Osteoblast (primary cell): ENCODE results near the gene RFC4. TPM values are rescaled to one million over a fixed set of nuclear protein-coding genes. Genes with fewer than 3 reads are reported as not detected.

Experiments used
- DNase-seq: peaks from one replicate; pipeline ENCODE4 v3.0.0; 2011; ENCODE audit warnings: low spot score, mixed read lengths; ENCODE audit not compliant: insufficient read length; ENCODE audit errors: missing footprints
- H2AFZ ChIP-seq: 2 replicates; pipeline ENCODE4 v1.6.0; 2011; ENCODE audit warnings: mild to moderate bottlenecking, low read length
- H3K27ac ChIP-seq: 2 replicates; pipeline ENCODE4 v1.5.1; 2011; ENCODE audit warnings: mild to moderate bottlenecking, low read depth, low read length, moderate library complexity
- H3K27me3 ChIP-seq: 2 replicates; pipeline ENCODE4 v1.6.0; 2012; ENCODE audit warnings: mild to moderate bottlenecking, control low read depth, inconsistent platforms, low read length, moderate library complexity; ENCODE audit not compliant: insufficient read depth
- H3K36me3 ChIP-seq: 2 replicates; pipeline ENCODE4 v1.5.1; 2011; ENCODE audit warnings: mild to moderate bottlenecking, low read length, control low read depth, moderate library complexity; ENCODE audit not compliant: insufficient read depth
- H3K4me1 ChIP-seq: 2 replicates; pipeline ENCODE4 v1.5.1; 2011; ENCODE audit warnings: mild to moderate bottlenecking, low read length, control low read depth, moderate library complexity; ENCODE audit not compliant: insufficient read depth
- H3K4me2 ChIP-seq: 2 replicates; pipeline ENCODE4 v1.6.0; 2011; ENCODE audit warnings: mild to moderate bottlenecking, low read length; ENCODE audit not compliant: insufficient read depth
- H3K4me3 ChIP-seq: fragments of 200-600 bp; sonication (generic); 3 replicates; pipeline ENCODE4 v1.5.1; 2012; ENCODE audit warnings: mild to moderate bottlenecking, low read length, inconsistent platforms; ENCODE audit not compliant: insufficient read depth
- H3K79me2 ChIP-seq: 2 replicates; pipeline ENCODE4 v1.6.0; 2012; ENCODE audit warnings: mild to moderate bottlenecking, low read length, control low read depth, inconsistent platforms; ENCODE audit not compliant: insufficient read depth
- H3K9me3 ChIP-seq: 2 replicates; pipeline ENCODE4 v1.5.1; 2011; ENCODE audit warnings: low read depth, low read length, control low read depth
- H4K20me1 ChIP-seq: 2 replicates; pipeline ENCODE4 v1.6.0; 2012; ENCODE audit warnings: mild to moderate bottlenecking, low read length, control low read depth; ENCODE audit not compliant: insufficient read depth
- CTCF ChIP-seq: IDR thresholded peaks from 2 replicates; pipeline ENCODE4 v1.5.1; 2011; ENCODE audit warnings: mild to moderate bottlenecking, low read depth, low read length, moderate library complexity; ENCODE audit errors: extremely low read depth
- total RNA-seq: library from RNA; depleted of rRNA; stranded (reverse); fragments of >200 nt; gene quantifications from 2 replicates; pipeline ENCODE4 v1.2.3, GENCODE V29; 2012

The RFC4 gene
- total RNA-seq, 1 donor = 18.1 TPM

GRCh38 chr3:186800285-186800684 is 6.0 kb downstream of the RFC4 start:
- DNase-seq = no peak
- Histone ChIP-seq H3K9me3 (no peaks in the 10 kb centered on the region), H3K27ac (no peak overlapping the region), H4K20me1 (no peaks in the 10 kb centered on the region), H3K27me3 (no peaks in the 10 kb centered on the region), H3K36me3 (peaks cover 28% of the 10 kb centered on the region), H2AFZ (no peak overlapping the region), H3K4me2 (no peak overlapping the region), H3K4me3 (no peak overlapping the region), H3K4me1 (peaks cover under 1% of the 10 kb centered on the region), H3K79me2 (peaks cover 9% of the 10 kb centered on the region)
- no peak for TF ChIP-seq CTCF

GRCh38 chr3:186798239-186798874 is 7.9 kb downstream of the RFC4 start:
- no peak overlapping the region for H2AFZ ChIP-seq
- no peaks in the 10 kb centered on the region for H3K27me3 ChIP-seq
- no peak for TF ChIP-seq CTCF

GRCh38 chr3:186790261-186790981 is 15.9 kb downstream of the RFC4 start:
- no peak overlapping the region for H3K27ac ChIP-seq
- H3K79me2 ChIP-seq = peaks cover 25% of the 10 kb centered on the region
- DNase-seq = no peak
- H3K27me3 ChIP-seq = no peaks in the 10 kb centered on the region
- no peak overlapping the region for H3K4me2 ChIP-seq
- TF ChIP-seq CTCF = peak; percentile 33
- peaks cover 70% of the 10 kb centered on the region for H3K36me3 ChIP-seq
- H3K9me3 ChIP-seq = no peaks in the 10 kb centered on the region
- peaks cover 52% of the 10 kb centered on the region for H4K20me1 ChIP-seq
- no peak overlapping the region for H2AFZ ChIP-seq
- peaks cover 26% of the 10 kb centered on the region for H3K4me1 ChIP-seq
- H3K4me3 ChIP-seq = no peak overlapping the region

More at GRCh38 chr3:186798239-186798874, 7.9 kb downstream of the RFC4 start:
- no peaks in the 10 kb centered on the region for H3K4me1 ChIP-seq
- no peak overlapping the region for H3K27ac ChIP-seq
- H3K79me2 ChIP-seq = no peaks in the 10 kb centered on the region
- no peaks in the 10 kb centered on the region for H3K9me3 ChIP-seq
- no peak overlapping the region for H3K4me3 ChIP-seq
- H3K4me2 ChIP-seq = no peak overlapping the region
- DNase-seq = no peak
- H4K20me1 ChIP-seq = no peaks in the 10 kb centered on the region
- peaks cover 29% of the 10 kb centered on the region for H3K36me3 ChIP-seq

GRCh38 chr3:186789554-186790260 is 16.6 kb downstream of the RFC4 start:
- Histone ChIP-seq H2AFZ (no peak overlapping the region), H3K27me3 (no peaks in the 10 kb centered on the region), H3K27ac (no peak overlapping the region), H3K4me2 (no peak overlapping the region), H4K20me1 (peaks cover 59% of the 10 kb centered on the region), H3K79me2 (peaks cover 33% of the 10 kb centered on the region), H3K4me3 (no peak overlapping the region), H3K9me3 (no peaks in the 10 kb centered on the region), H3K36me3 (peaks cover 77% of the 10 kb centered on the region), H3K4me1 (peaks cover 28% of the 10 kb centered on the region)
- no peak for TF ChIP-seq CTCF
- no peak for DNase-seq
